ENCODE measurements around the gene INO80B.

- TF ChIP-seq CREB1 (IDR thresholded peaks at IDR 0.05; ENCODE audit: low read depth) (no peak), ZBTB7A (IDR thresholded peaks at IDR 0.05; ENCODE audit: low read depth) (no peak), YY1 (IDR thresholded peaks at IDR 0.05; ENCODE audit: low read depth) (no peak)
Measured at GRCh38 chr2:74419345-74419744, 35.5 kb upstream of the INO80B start.

Measured in Ishikawa (cell line).